G401 (cell line): ENCODE results near the gene PAAF1. TPM values are rescaled to one million over a fixed set of nuclear protein-coding genes. Genes with fewer than 3 reads are reported as not detected.
A peak's percentile ranks its signal among the peaks of the same experiment; 100 is the strongest.

Experiments
- DNase-seq: peaks from one replicate; pipeline ENCODE4 v3.0.0-alpha.2; 2015; ENCODE audit warnings: low spot score
- in situ Hi-C: cut with HindIII; loops from 2 replicates; pipeline ENCODE4 v1.10.0; 2016; ENCODE audit warnings: low sequenced_read_pairs, mixed read lengths
- total RNA-seq: library from RNA; depleted of rRNA; stranded (reverse); fragments of >200 nt; shearing (Covaris generic); gene quantifications from 2 replicates; pipeline ENCODE4 v1.2.3, GENCODE V29; 2014; rRNA removed

The PAAF1 gene
- total RNA-seq = 13.5 and 16.6 TPM in 2 replicates

GRCh38 chr11:73876424-73877310, at the start of gene PAAF1, which contains the start of gene COA4:
Gene PAAF1 (plus strand): TSS chr11:73876999. CDS start chr11:73877022, 23 bp downstream.
Gene COA4 (minus strand): TSS chr11:73876846. CDS start chr11:73873378, 3,468 bp downstream.
- in situ Hi-C loops = no loop called here
- DNase-seq = peak; percentile 99

- in situ Hi-C loops = no loop called here
- DNase-seq = no peak
Measured at GRCh38 chr11:73830261-73830660, 46.5 kb upstream of the PAAF1 start.

GRCh38 chr11:73833067-73833466, 43.7 kb upstream of the PAAF1 start:
- no peak for DNase-seq
- in situ Hi-C loops = no loop called here

- DNase-seq = peak; percentile 17
- in situ Hi-C loops = no loop called here
Measured at GRCh38 chr11:73838443-73839122, 38.2 kb upstream of the PAAF1 start.

- no peak for DNase-seq
- in situ Hi-C loops = no loop called here
Measured at GRCh38 chr11:73839123-73839457, 37.7 kb upstream of the PAAF1 start.

- no peak for DNase-seq
- in situ Hi-C loops = no loop called here
Measured at GRCh38 chr11:73851046-73851764, 25.6 kb upstream of the PAAF1 start.

GRCh38 chr11:73852049-73852448, 24.8 kb upstream of the PAAF1 start:
- in situ Hi-C loops = no loop called here

GRCh38 chr11:73854680-73855079, 22.1 kb upstream of the PAAF1 start:
- no peak for DNase-seq
- in situ Hi-C loops = no loop called here

More at GRCh38 chr11:73852049-73852448, 24.8 kb upstream of the PAAF1 start:
- DNase-seq = no peak

- in situ Hi-C loops = no loop called here
- no peak for DNase-seq
Measured at GRCh38 chr11:73856031-73856567, 20.7 kb upstream of the PAAF1 start.

- no peak for DNase-seq
- in situ Hi-C loops = no loop called here
Measured at GRCh38 chr11:73859671-73860070, 17.1 kb upstream of the PAAF1 start.

GRCh38 chr11:73860202-73860601, 16.6 kb upstream of the PAAF1 start:
- DNase-seq = no peak
- in situ Hi-C loops = no loop called here

GRCh38 chr11:73862986-73863385, 13.8 kb upstream of the PAAF1 start:
- no peak for DNase-seq
- in situ Hi-C loops = no loop called here

- in situ Hi-C loops = no loop called here
- no peak for DNase-seq
Measured at GRCh38 chr11:73866095-73866579, 10.7 kb upstream of the PAAF1 start.

- in situ Hi-C loops = no loop called here
- no peak for DNase-seq
Measured at GRCh38 chr11:73866586-73866996, 10.2 kb upstream of the PAAF1 start.

- in situ Hi-C loops = no loop called here
- no peak for DNase-seq
Measured at GRCh38 chr11:73869332-73869949, 7.4 kb upstream of the PAAF1 start.

GRCh38 chr11:73870261-73870660, 6.5 kb upstream of the PAAF1 start:
- in situ Hi-C loops = no loop called here
- no peak for DNase-seq

- no peak for DNase-seq
- in situ Hi-C loops = no loop called here
Measured at GRCh38 chr11:73872749-73873357, 3.9 kb upstream of the PAAF1 start.

- no peak for DNase-seq
- in situ Hi-C loops = no loop called here
Measured at GRCh38 chr11:73875380-73875779, 1.4 kb upstream of the PAAF1 start.

GRCh38 chr11:73875840-73876239, 959 bp upstream of the PAAF1 start:
- no peak for DNase-seq
- in situ Hi-C loops = no loop called here
